Ovary (tissue), 9 donors: ENCODE results near the gene METTL23. TPM values are rescaled to one million over a fixed set of nuclear protein-coding genes. Genes with fewer than 3 reads are reported as not detected.

Experiments
- DNase-seq, 5 donors: peaks; one replicate each; pipeline ENCODE4 v3.0.0-alpha.2; 2019 to 2020
- H3K27ac ChIP-seq, 2 donors: fragments of 200-600 bp; one replicate each; pipeline versions ENCODE4 v1.5.1 to v1.8.0; 2019 to 2022
- H3K27me3 ChIP-seq: fragments of 200-600 bp; one replicate; pipeline ENCODE4 v1.8.0; 2022
- H3K36me3 ChIP-seq: fragments of 200-600 bp; sonication (generic); one replicate; pipeline ENCODE4 v1.5.1; 2019
- H3K4me1 ChIP-seq: one replicate; pipeline ENCODE4 v1.8.1; 2013; ENCODE audit warnings: mild to moderate bottlenecking, moderate library complexity; ENCODE audit not compliant: insufficient read depth
- H3K4me3 ChIP-seq: fragments of 200-600 bp; sonication (generic); one replicate; pipeline ENCODE4 v1.5.1; 2017
- H3K9me3 ChIP-seq, 2 donors: fragments of 200-600 bp in 1 of 2; sonication (generic) in 1 of 2; one replicate each; pipeline versions ENCODE4 v1.5.1 to v1.8.1; 2013 to 2019; ENCODE audit warnings: mild to moderate bottlenecking in 1 of 2, moderate library complexity in 1 of 2
- CTCF ChIP-seq, 3 donors: fragments of 450-650 bp in 2 of 3; fragments of 200-600 bp in 1 of 3; IDR thresholded peaks; one replicate each; pipeline versions ENCODE4 v1.5.1 to v1.8.0; 2016 to 2022; ENCODE audit warnings: antibody characterized with exemption in 3 of 3, mild to moderate bottlenecking in 1 of 3
- EP300 ChIP-seq: sonication (generic); formaldehyde crosslinking; IDR thresholded peaks from one replicate; pipeline ENCODE4 v1.6.1; 2017; ENCODE audit warnings: antibody characterized with exemption
- POLR2A ChIP-seq: fragments of 450-650 bp; IDR thresholded peaks from one replicate; pipeline ENCODE4 v1.6.1; 2017; ENCODE audit warnings: antibody characterized with exemption, mild to moderate bottlenecking, moderate library complexity
- WGBS, 3 donors: extraction: QIAGEN DNeasy Blood & Tissue Kit in 1 of 3; methylation state at CpG; one replicate each; pipeline versions ENCODE4 v1.1.5 to v1.1.7; 2013 to 2017; 5-methylcytosine and 5-hydroxymethylcytosine counted together
- intact Hi-C, 4 donors: fragments of 100-400 bp; cut with DNase I; formaldehyde crosslinking; loops; one replicate each; pipeline versions ENCODE4 v1.11.0 to v1.15.1; 2022 to 2023
- polyA plus RNA-seq, 2 donors: library from polyadenylated mRNA; stranded (reverse); fragments of 200-250 nt in 1 of 2; fragments of 350-450 nt in 1 of 2; fragmentation: Illumina TruSeq in 1 of 2; extraction: RNeasy Lipid Tissue Mini Kit (QIAGEN cat#74804) in 1 of 2; gene quantifications; one replicate each; pipeline ENCODE4 v1.2.3, GENCODE V29; 2013 to 2014
- total RNA-seq, 7 donors: library from RNA; depleted of rRNA in 2 of 7; stranded (reverse); fragments of >200 nt in 2 of 7; fragmentation: NEBNext Ultra II Directional in 3 of 7; extraction: Animal tissue kit (Norgen Biotek cat#: 25700) in 3 of 7; gene quantifications; one replicate each; pipeline versions ENCODE4 v1.1.0 to v1.2.4, GENCODE V29; 2016 to 2023
- donor health status: DM: no; HTN: no; CAD: no; lungs with moderate emphysema.
- donor health status: DM: no; HTN: no; CAD: no.
- donor health status: Bipolar disorder and iron deficiency.
- donor health status: DM: yes; HTN: yes; CAD: no.
- donor health status: DM: no; HTN: no; CAD: no.
- donor health status: DM: yes; HTN: yes; CAD: no.

Gene METTL23
- total and polyA plus RNA-seq, 9 donors, result 20.9 to 47.4 (median 32.7) TPM

- Histone ChIP-seq H3K36me3 (no peaks in the 10 kb centered on the region), H3K27me3 (no peaks in the 10 kb centered on the region), H3K27ac (no peak overlapping the region), H3K4me1 (peaks cover 2% of the 10 kb centered on the region), H3K4me3 (no peak overlapping the region), H3K9me3 (no peaks in the 10 kb centered on the region)
- TF ChIP-seq POLR2A (no peak), CTCF (IDR thresholded peaks at IDR 0.05) (peak; percentile 75 to 86 (median 84))
- DNase-seq, result peak; percentile 76 to 89 (median 86)
- 22 to 25% (median 24%) methylated on average over 4 of the region's 4 CpGs for WGBS, 3 donors
- intact Hi-C loops, result loop anchor here in 3 of 4 donors (5.0 to 10.0 kb wide), 3 partner anchors 90 to 193 kb away; no protein-coding TSS in a partner anchor
Measured at GRCh38 chr17:76714822-76715495, 11.7 kb upstream of the METTL23 start.

GRCh38 chr17:76715496-76715830 lies 11.2 kb upstream of the METTL23 start:
- H3K36me3 ChIP-seq, result no peaks in the 10 kb centered on the region
- TF ChIP-seq POLR2A (no peak), EP300 (no peak), CTCF (IDR thresholded peaks at IDR 0.05) (no peak)
- H3K27ac ChIP-seq, result no peak overlapping the region
- intact Hi-C loops, result loop anchor here in 2 of 4 donors (5.0 to 10.0 kb wide), 2 partner anchors 91 to 193 kb away; no protein-coding TSS in a partner anchor
- peaks cover 2% of the 10 kb centered on the region for H3K4me1 ChIP-seq
- DNase-seq, result peak in 1 of 5 donors; percentile 35
- H3K4me3 ChIP-seq, result no peak overlapping the region
- no peaks in the 10 kb centered on the region for H3K27me3 ChIP-seq
- WGBS, 3 donors, result 70 to 84% (median 82%) methylated on average over 2 of the region's 2 CpGs
- no peaks in the 10 kb centered on the region for H3K9me3 ChIP-seq

- peaks cover 2% of the 10 kb centered on the region for H3K4me1 ChIP-seq
- WGBS, 3 donors, result 54 to 65% (median 63%) methylated on average over 13 of the region's 13 CpGs
- H3K36me3 ChIP-seq, result no peaks in the 10 kb centered on the region
- no peak overlapping the region for H3K4me3 ChIP-seq
- no peak for TF ChIP-seq CTCF (IDR thresholded peaks at IDR 0.05)
- no peak for TF ChIP-seq EP300
- no peak for TF ChIP-seq POLR2A
- intact Hi-C loops, result loop anchor here in 2 of 4 donors (5.0 to 10.0 kb wide), 2 partner anchors 91 to 194 kb away; no protein-coding TSS in a partner anchor
- no peak overlapping the region for H3K27ac ChIP-seq
- H3K9me3 ChIP-seq, result no peaks in the 10 kb centered on the region
- DNase-seq, result peak in 1 of 5 donors; percentile 36
- no peaks in the 10 kb centered on the region for H3K27me3 ChIP-seq
Measured at GRCh38 chr17:76716146-76716838, 10.3 kb upstream of the METTL23 start.

- H3K4me1 ChIP-seq, result no peaks in the 10 kb centered on the region
- H3K27ac ChIP-seq, result no peak overlapping the region
- H3K36me3 ChIP-seq, result no peaks in the 10 kb centered on the region
- 46 to 66% (median 62%) methylated on average over 6 of the region's 6 CpGs for WGBS, 3 donors
- H3K4me3 ChIP-seq, result no peak overlapping the region
- no peaks in the 10 kb centered on the region for H3K27me3 ChIP-seq
- DNase-seq, result peak in 1 of 5 donors; percentile 2
- TF ChIP-seq EP300 (no peak), CTCF (IDR thresholded peaks at IDR 0.05) (no peak), POLR2A (no peak)
- no peaks in the 10 kb centered on the region for H3K9me3 ChIP-seq
- intact Hi-C loops, result loop anchor here in 2 of 4 donors (5.0 to 10.0 kb wide), 2 partner anchors 92 to 195 kb away; no protein-coding TSS in a partner anchor
Measured at GRCh38 chr17:76716839-76717215, 9.8 kb upstream of the METTL23 start.
